ENCODE results near the gene LUM.

GRCh38 chr12:91103624-91104023, 7.7 kb downstream of the LUM start:
- TF ChIP-seq SUZ12 (IDR thresholded peaks at IDR 0.05; ENCODE audit: extremely low read depth, insufficient read depth, insufficient read length) (no peak), YY1 (IDR thresholded peaks at IDR 0.05; ENCODE audit: insufficient read depth, insufficient read length) (no peak), ZNF274 (IDR thresholded peaks at IDR 0.05; ENCODE audit: low read depth, low read length) (no peak)
